ENCODE data around the gene ELFN1. TPM values are rescaled to one million over a fixed set of nuclear protein-coding genes. Genes with fewer than 3 reads are reported as not detected.

The ELFN1 gene
- total RNA-seq, 4 donors from 2014 or later, result 0.38 to 3.3 (median 0.48) TPM

GRCh38 chr7:1745018-1745532 is 75.0 kb downstream of the ELFN1 start:
- Histone ChIP-seq H3K36me3 (no peaks in the 10 kb centered on the region), H3K4me1 (peaks cover 2 to 24% (median 11%) of the 10 kb centered on the region in 3 donors), H3K27ac (no peak overlapping the region), H3K4me3 (no peak overlapping the region), H3K27me3 (peaks cover 0 to 64% (median 0%) of the 10 kb centered on the region in 4 donors), H3K9me3 (no peaks in the 10 kb centered on the region)
- 91 to 95% methylated on average over 8 to 19 of the region's 46 CpGs for WGBS, 2 donors
- intact Hi-C loops (cut with DNase I), result no loop called here
- TF ChIP-seq CTCF (IDR thresholded peaks at IDR 0.05) (no peak), POLR2A (IDR thresholded peaks at IDR 0.05) (no peak)
- no peak for DNase-seq

- no peak for TF ChIP-seq POLR2A (IDR thresholded peaks at IDR 0.05)
- no peak for TF ChIP-seq CTCF (IDR thresholded peaks at IDR 0.05)
- H3K36me3 ChIP-seq, result no peaks in the 10 kb centered on the region
- peaks cover 0 to 69% (median 0%) of the 10 kb centered on the region in 4 donors for H3K27me3 ChIP-seq
- no peak for DNase-seq
- H3K27ac ChIP-seq, result no peak overlapping the region
- 90 to 94% methylated on average over 16 to 17 of the region's 72 CpGs for WGBS, 2 donors
- H3K9me3 ChIP-seq, result no peaks in the 10 kb centered on the region
- no peak overlapping the region for H3K4me3 ChIP-seq
- peaks cover 2 to 24% (median 11%) of the 10 kb centered on the region in 3 donors for H3K4me1 ChIP-seq
- intact Hi-C loops (cut with DNase I), result no loop called here
These were observed 75.8 kb downstream of the ELFN1 start for GRCh38 chr7:1745576-1746490.

- intact Hi-C loops (cut with DNase I), result no loop called here
- no peak for DNase-seq
- Histone ChIP-seq H3K4me3 (no peak overlapping the region), H3K4me1 (peaks cover 2 to 19% (median 11%) of the 10 kb centered on the region in 3 donors), H3K27me3 (peaks cover 0 to 76% (median 0%) of the 10 kb centered on the region in 4 donors), H3K9me3 (no peaks in the 10 kb centered on the region), H3K27ac (no peak overlapping the region), H3K36me3 (no peaks in the 10 kb centered on the region)
- no peak for TF ChIP-seq CTCF (IDR thresholded peaks at IDR 0.05)
- TF ChIP-seq POLR2A (IDR thresholded peaks at IDR 0.05), result no peak
- WGBS, 2 donors, result 96% methylated on average over 37 of the region's 60 CpGs; no CpG with 5 or more reads in 1 of the 2 donors
These were observed 76.5 kb downstream of the ELFN1 start for GRCh38 chr7:1746491-1746975.

- no peak for DNase-seq
- H3K27ac ChIP-seq, result no peak overlapping the region
- WGBS, 2 donors, result 75 to 87% methylated on average over 25 to 31 of the region's 38 CpGs
These were observed 77.1 kb downstream of the ELFN1 start for GRCh38 chr7:1747004-1747801.

More at GRCh38 chr7:1747004-1747801, 77.1 kb downstream of the ELFN1 start:
- Histone ChIP-seq H3K36me3 (no peaks in the 10 kb centered on the region), H3K27me3 (peaks cover 0 to 73% (median 0%) of the 10 kb centered on the region in 4 donors), H3K9me3 (no peaks in the 10 kb centered on the region), H3K4me1 (peaks cover 2 to 12% (median 7%) of the 10 kb centered on the region in 3 donors), H3K4me3 (no peak overlapping the region)
- TF ChIP-seq CTCF (IDR thresholded peaks at IDR 0.05), result no peak
- no peak for TF ChIP-seq POLR2A (IDR thresholded peaks at IDR 0.05)
- intact Hi-C loops (cut with DNase I), result no loop called here

Data from esophagus squamous epithelium (tissue), 5 donors.